ENCODE data around the gene ASB6. TPM values are rescaled to one million over a fixed set of nuclear protein-coding genes. Genes with fewer than 3 reads are reported as not detected.

ASB6 gene
- total and polyA plus RNA-seq, 2 donors (not counting 1 experiment from before 2014, with no cell fraction given), result 27.7 to 27.9 TPM

- no peak overlapping the region for H3K27ac Mint-ChIP-seq
- POLR2A ChIA-PET, result interaction anchor here (0.6 kb wide), 1 partner anchor 558 kb away, joined by 7 read pairs; no protein-coding TSS in a partner anchor
Measured at GRCh38 chr9:129673602-129674001, 31.7 kb upstream of the ASB6 start.

GRCh38 chr9:129672702-129673101 lies 30.8 kb upstream of the ASB6 start:
- H3K4me1 ChIP-seq (ENCODE audit: control insufficient read depth in 2 of 2, insufficient read depth in 2 of 2, low read length in 2 of 2), result no peaks in the 10 kb centered on the region
- H2AFZ ChIP-seq (ENCODE audit: insufficient read depth, low read depth, low read length, poor library complexity, severe bottlenecking), result no peak overlapping the region
- POLR2A ChIA-PET, result no interaction called here
- CTCF ChIA-PET, result interaction anchor here (1.7 kb wide), 1 partner anchor 65 kb away, joined by 3 read pairs; no protein-coding TSS in a partner anchor
- 93% methylated on average over 3 of the region's 8 CpGs for WGBS (ENCODE audit: insufficient coverage)
- TF ChIP-seq CTCF (IDR thresholded peaks at IDR 0.05) (no peak), EZH2 (IDR thresholded peaks at IDR 0.05; ENCODE audit: borderline replicate concordance, insufficient read depth, low read depth, low read length, poor library complexity, severe bottlenecking) (no peak)
- H3K79me2 ChIP-seq (ENCODE audit: control insufficient read depth, insufficient read depth, low read length), result no peaks in the 10 kb centered on the region
- no peak overlapping the region for H3K9ac ChIP-seq (ENCODE audit: low read length)
- Mint-ChIP-seq H3K9me3 (ENCODE audit: insufficient read depth) (no peaks in the 10 kb centered on the region), H3K4me1 (no peaks in the 10 kb centered on the region), H3K4me3 (no peak overlapping the region), H3K27me3 (peaks cover 8% of the 10 kb centered on the region), H3K27ac (no peak overlapping the region)
- H3K27me3 ChIP-seq (replicated peaks in 1 of 4; ENCODE audit: control extremely low read depth in 1 of 4, control insufficient read depth in 3 of 4, insufficient read depth in 4 of 4, low read length in 3 of 4), result peaks cover 0 to 10% (median 1%) of the 10 kb centered on the region in 4 experiments
- H4K20me1 ChIP-seq (ENCODE audit: control insufficient read depth, insufficient read depth, low read length, poor library complexity, severe bottlenecking), result no peaks in the 10 kb centered on the region
- H3K36me3 ChIP-seq (replicated peaks in 1 of 2; ENCODE audit: control extremely low read depth in 1 of 2, control insufficient read depth in 1 of 2, extremely low read depth in 1 of 2, insufficient read depth in 2 of 2, low read length in 1 of 2), result no peaks in the 10 kb centered on the region
- ATAC-seq (ENCODE audit: low read depth) (no peak), DNase-seq (no peak)
- no peak overlapping the region for H3K4me2 ChIP-seq (replicated peaks; ENCODE audit: low read depth, low read length, poor library complexity, severe bottlenecking)
- intact Hi-C loops (cut with micrococcal nuclease), result no loop called here
- no peak overlapping the region for H3K4me3 ChIP-seq (ENCODE audit: control extremely low read depth in 1 of 5, extremely low read depth in 1 of 5, insufficient read depth in 1 of 5, low read depth in 2 of 5, low read length in 4 of 5)
- no peak overlapping the region for H3K27ac ChIP-seq (ENCODE audit: low read length in 2 of 2)
- H3K9me3 ChIP-seq (ENCODE audit: control extremely low read depth in 1 of 3, control insufficient read depth in 2 of 3, insufficient read depth in 1 of 3, low read length in 2 of 3), result peaks cover 0 to 6% (median 0%) of the 10 kb centered on the region in 3 donors

More at GRCh38 chr9:129673602-129674001, 31.7 kb upstream of the ASB6 start:
- Histone ChIP-seq H4K20me1 (ENCODE audit: control insufficient read depth, insufficient read depth, low read length, poor library complexity, severe bottlenecking) (no peaks in the 10 kb centered on the region), H3K27me3 (replicated peaks in 1 of 4; ENCODE audit: control extremely low read depth in 1 of 4, control insufficient read depth in 3 of 4, insufficient read depth in 4 of 4, low read length in 3 of 4) (peaks cover 0 to 9% (median 1%) of the 10 kb centered on the region in 4 experiments), H3K9me3 (ENCODE audit: control extremely low read depth in 1 of 3, control insufficient read depth in 2 of 3, insufficient read depth in 1 of 3, low read length in 2 of 3) (peaks cover 0 to 6% (median 0%) of the 10 kb centered on the region in 3 donors), H3K4me1 (ENCODE audit: control insufficient read depth in 2 of 2, insufficient read depth in 2 of 2, low read length in 2 of 2) (no peaks in the 10 kb centered on the region), H3K36me3 (replicated peaks in 1 of 2; ENCODE audit: control extremely low read depth in 1 of 2, control insufficient read depth in 1 of 2, extremely low read depth in 1 of 2, insufficient read depth in 2 of 2, low read length in 1 of 2) (no peaks in the 10 kb centered on the region), H3K27ac (ENCODE audit: low read length in 2 of 2) (no peak overlapping the region), H3K4me2 (replicated peaks; ENCODE audit: low read depth, low read length, poor library complexity, severe bottlenecking) (no peak overlapping the region), H3K9ac (ENCODE audit: low read length) (no peak overlapping the region), H3K79me2 (ENCODE audit: control insufficient read depth, insufficient read depth, low read length) (no peaks in the 10 kb centered on the region), H2AFZ (ENCODE audit: insufficient read depth, low read depth, low read length, poor library complexity, severe bottlenecking) (no peak overlapping the region), H3K4me3 (ENCODE audit: control extremely low read depth in 1 of 5, extremely low read depth in 1 of 5, insufficient read depth in 1 of 5, low read depth in 2 of 5, low read length in 4 of 5) (no peak overlapping the region)
- intact Hi-C loops (cut with micrococcal nuclease), result no loop called here
- H3K4me3 Mint-ChIP-seq, result no peak overlapping the region
- no peaks in the 10 kb centered on the region for H3K9me3 Mint-ChIP-seq (ENCODE audit: insufficient read depth)
- WGBS (ENCODE audit: insufficient coverage), result 78% methylated on average over 9 of the region's 12 CpGs
- DNase-seq (no peak), ATAC-seq (ENCODE audit: low read depth) (no peak)
- CTCF ChIA-PET, result interaction anchor here (1.7 kb wide), 1 partner anchor 64 kb away, joined by 3 read pairs; no protein-coding TSS in a partner anchor
- TF ChIP-seq EZH2 (IDR thresholded peaks at IDR 0.05; ENCODE audit: borderline replicate concordance, insufficient read depth, low read depth, low read length, poor library complexity, severe bottlenecking) (no peak), CTCF (IDR thresholded peaks at IDR 0.05) (no peak)
- no peaks in the 10 kb centered on the region for H3K4me1 Mint-ChIP-seq
- peaks cover 12% of the 10 kb centered on the region for H3K27me3 Mint-ChIP-seq
